GM12801 (cell line): ENCODE measurements around the gene SLC25A5.

Experiments used
- TF ChIP-seq, protein P1 (sequence below): IDR thresholded peaks from one replicate; pipeline ENCODE4 v1.5.1; 2011; ENCODE audit warnings: control low read depth; ENCODE audit not compliant: insufficient read length; ENCODE audit errors: extremely low read depth

SLC25A5 gene

GRCh38 chrX:119467842-119468550 is at the start of gene SLC25A5:
Gene SLC25A5 (plus strand): TSS chrX:119468444. CDS start chrX:119468516, 72 bp downstream.
- TF ChIP-seq, protein P1, sequence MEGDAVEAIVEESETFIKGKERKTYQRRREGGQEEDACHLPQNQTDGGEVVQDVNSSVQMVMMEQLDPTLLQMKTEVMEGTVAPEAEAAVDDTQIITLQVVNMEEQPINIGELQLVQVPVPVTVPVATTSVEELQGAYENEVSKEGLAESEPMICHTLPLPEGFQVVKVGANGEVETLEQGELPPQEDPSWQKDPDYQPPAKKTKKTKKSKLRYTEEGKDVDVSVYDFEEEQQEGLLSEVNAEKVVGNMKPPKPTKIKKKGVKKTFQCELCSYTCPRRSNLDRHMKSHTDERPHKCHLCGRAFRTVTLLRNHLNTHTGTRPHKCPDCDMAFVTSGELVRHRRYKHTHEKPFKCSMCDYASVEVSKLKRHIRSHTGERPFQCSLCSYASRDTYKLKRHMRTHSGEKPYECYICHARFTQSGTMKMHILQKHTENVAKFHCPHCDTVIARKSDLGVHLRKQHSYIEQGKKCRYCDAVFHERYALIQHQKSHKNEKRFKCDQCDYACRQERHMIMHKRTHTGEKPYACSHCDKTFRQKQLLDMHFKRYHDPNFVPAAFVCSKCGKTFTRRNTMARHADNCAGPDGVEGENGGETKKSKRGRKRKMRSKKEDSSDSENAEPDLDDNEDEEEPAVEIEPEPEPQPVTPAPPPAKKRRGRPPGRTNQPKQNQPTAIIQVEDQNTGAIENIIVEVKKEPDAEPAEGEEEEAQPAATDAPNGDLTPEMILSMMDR = no peak

DNA sequence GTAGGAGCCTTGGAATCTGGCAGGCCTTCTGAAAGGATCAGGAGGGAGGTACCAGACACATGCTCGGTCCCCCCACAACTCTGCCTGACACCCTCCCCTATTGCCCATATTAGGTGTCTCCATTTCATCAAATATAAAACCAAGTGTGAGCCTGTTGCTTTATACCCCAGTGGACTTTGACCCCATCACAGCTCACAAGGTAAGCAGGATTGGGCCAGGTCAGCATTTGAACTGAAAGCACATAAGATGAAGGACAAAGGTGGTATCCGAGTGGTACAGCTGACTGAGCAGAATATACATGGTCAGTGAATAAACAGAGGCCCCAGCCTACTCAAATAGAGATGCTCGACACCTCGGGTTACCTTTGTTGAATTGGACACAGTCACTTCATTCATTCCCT is 49.1 kb upstream of the SLC25A5 start:
- TF ChIP-seq, protein P1 = no peak

GRCh38 chrX:119419898-119420297 is 48.3 kb upstream of the SLC25A5 start:
- TF ChIP-seq, protein P1 = no peak

GRCh38 chrX:119421016-119421705 is 47.1 kb upstream of the SLC25A5 start:
- TF ChIP-seq, protein P1 = no peak

DNA sequence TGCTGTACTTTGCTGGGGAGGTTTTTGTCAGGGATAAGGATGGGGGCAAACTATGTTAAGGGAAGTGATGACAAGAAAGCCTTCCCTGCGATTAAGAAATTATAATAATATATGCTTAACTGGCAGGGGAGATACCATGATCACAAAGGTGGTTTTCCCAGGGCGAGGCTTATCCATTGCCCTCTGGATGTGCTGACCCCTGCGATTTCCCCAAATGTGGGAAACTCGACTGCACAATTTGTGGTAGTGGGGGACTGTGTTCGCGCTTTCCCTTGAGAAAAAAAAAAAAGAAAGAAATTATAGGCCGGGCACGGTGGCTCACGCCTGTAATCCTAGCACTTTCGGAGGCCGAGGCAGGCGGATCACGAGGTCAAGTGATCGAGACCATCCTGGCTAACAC is 44.6 kb upstream of the SLC25A5 start:
- TF ChIP-seq, protein P1 = no peak

- TF ChIP-seq, protein P1 = no peak
These were observed 43.2 kb upstream of the SLC25A5 start for GRCh38 chrX:119424999-119425398.

GRCh38 chrX:119427024-119427794 is 41.0 kb upstream of the SLC25A5 start:
- TF ChIP-seq, protein P1 = no peak
